Activated CD4-positive, alpha-beta T cell treated with anti-CD3 and anti-CD28 coated beads, Interleukin-2, amount 10 ng/mL, durations not matched to agents 7 days and 5 days (primary cell): ENCODE measurements around the gene ZNF93. TPM values are rescaled to one million over a fixed set of nuclear protein-coding genes. Genes with fewer than 3 reads are reported as not detected.
"Not testable (repeated sequence)": the region's sequence is repeated elsewhere in the genome, so short reads cannot be mapped to it uniquely, and the experiment has no call there.

ENCODE experiments used
- CTCF ChIA-PET: fragments of 350-600 bp; sonication (Branson Sonifier 250); formaldehyde crosslinking; loops from one replicate; lab custom pipeline; 2021; ENCODE audit warnings: antibody characterized with exemption; lab: Charles Lee
- POLR2A ChIA-PET: fragments of 350-600 bp; sonication (Branson Sonifier 250); formaldehyde crosslinking; loops from one replicate; lab custom pipeline; 2021; ENCODE audit warnings: antibody characterized with exemption; lab: Charles Lee
- DNase-seq: peaks from one replicate; pipeline ENCODE4 v3.0.0-alpha.2; 2020
- H3K27ac Mint-ChIP-seq: one replicate; pipeline ENCODE4 v1.8.0; 2021; ENCODE audit warnings: mild to moderate bottlenecking, moderate library complexity, mixed read lengths
- H3K27me3 Mint-ChIP-seq: one replicate; pipeline ENCODE4 v1.8.0; 2021; ENCODE audit warnings: mixed read lengths
- H3K36me3 Mint-ChIP-seq: one replicate; pipeline ENCODE4 v1.8.0; 2021; ENCODE audit warnings: low read depth, mixed read lengths
- H3K4me1 Mint-ChIP-seq: one replicate; pipeline ENCODE4 v1.8.0; 2021; ENCODE audit warnings: mixed read lengths
- H3K4me3 Mint-ChIP-seq: one replicate; pipeline ENCODE4 v1.8.0; 2021; ENCODE audit warnings: mild to moderate bottlenecking, moderate library complexity, mixed read lengths
- H3K9me3 Mint-ChIP-seq: one replicate; pipeline ENCODE4 v1.8.0; 2021; ENCODE audit warnings: mixed read lengths
- total RNA-seq, 2 experiments: library from RNA; stranded (reverse); gene quantifications; one replicate each; pipeline ENCODE4 v1.2.3, GENCODE V29; 2021

The ZNF93 gene
- total RNA-seq, 2 experiments from 2014 or later: 14.7 to 15.8 TPM

GRCh38 chr19:19946226-19946625 is 45.5 kb downstream of the ZNF93 start:
- H3K9me3 Mint-ChIP-seq: peaks cover 27% of the 10 kb centered on the region
- H3K27ac Mint-ChIP-seq: no peak overlapping the region
- no peak overlapping the region for H3K4me3 Mint-ChIP-seq
- DNase-seq: no peak
- no peaks in the 10 kb centered on the region for H3K4me1 Mint-ChIP-seq
- peaks cover 2% of the 10 kb centered on the region for H3K36me3 Mint-ChIP-seq
- POLR2A ChIA-PET: no interaction called here
- H3K27me3 Mint-ChIP-seq: no peaks in the 10 kb centered on the region
- CTCF ChIA-PET: no interaction called here

DNA sequence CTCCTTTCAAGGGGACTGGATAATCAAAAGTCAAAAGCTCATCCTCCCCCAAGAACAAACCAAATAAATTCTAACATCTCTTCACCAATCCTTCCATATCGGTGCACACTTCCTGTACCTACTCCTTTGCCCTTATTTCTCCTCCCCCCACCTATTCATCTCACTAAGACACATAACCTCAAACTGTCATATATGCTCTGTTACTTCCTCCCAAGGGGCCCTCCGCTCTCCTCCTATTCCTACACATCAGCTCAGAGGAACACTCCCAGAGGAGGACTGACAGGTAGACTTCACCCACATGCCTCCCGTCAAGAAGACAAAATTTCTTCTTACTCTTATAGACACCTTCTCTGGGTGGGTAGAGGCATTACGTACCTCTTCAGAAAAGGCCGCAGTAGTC is 48.1 kb downstream of the ZNF93 start:
- CTCF ChIA-PET: interaction anchor here (1.1 kb wide), 1 partner anchor 8 kb away, joined by 3 read pairs; no protein-coding TSS in a partner anchor

GRCh38 chr19:19955208-19955607 is 54.5 kb downstream of the ZNF93 start:
- H3K36me3 Mint-ChIP-seq: no peaks in the 10 kb centered on the region
- DNase-seq: no peak
- ChIA-PET CTCF (no interaction called here), POLR2A (no interaction called here)
- H3K4me1 Mint-ChIP-seq: peaks cover 5% of the 10 kb centered on the region
- no peaks in the 10 kb centered on the region for H3K27me3 Mint-ChIP-seq
- H3K27ac Mint-ChIP-seq: no peak overlapping the region
- H3K9me3 Mint-ChIP-seq: peaks cover 21% of the 10 kb centered on the region
- H3K4me3 Mint-ChIP-seq: no peak overlapping the region

More for the DNA sequence above, 48.1 kb downstream of the ZNF93 start:
- no peak for DNase-seq
- Mint-ChIP-seq H3K4me3 (no peak overlapping the region), H3K27ac (no peak overlapping the region), H3K9me3 (peaks cover 21% of the 10 kb centered on the region), H3K27me3 (no peaks in the 10 kb centered on the region), H3K4me1 (no peaks in the 10 kb centered on the region), H3K36me3 (peaks cover 2% of the 10 kb centered on the region)
- POLR2A ChIA-PET: no interaction called here

- H3K36me3 Mint-ChIP-seq: no peaks in the 10 kb centered on the region
- DNase-seq: no peak
- POLR2A ChIA-PET: no interaction called here
Observed at GRCh38 chr19:19956434-19957075, 55.8 kb downstream of the ZNF93 start.

GRCh38 chr19:19957766-19958165 is 57.0 kb downstream of the ZNF93 start:
- H3K27me3 Mint-ChIP-seq, H3K4me1 Mint-ChIP-seq, POLR2A ChIA-PET, CTCF ChIA-PET, H3K27ac Mint-ChIP-seq, H3K4me3 Mint-ChIP-seq, DNase-seq, H3K36me3 Mint-ChIP-seq: not testable (repeated sequence)
- H3K9me3 Mint-ChIP-seq: peaks cover 22% of the 10 kb centered on the region

More at GRCh38 chr19:19956434-19957075, 55.8 kb downstream of the ZNF93 start:
- Mint-ChIP-seq H3K4me3 (no peak overlapping the region), H3K9me3 (peaks cover 21% of the 10 kb centered on the region), H3K4me1 (peaks cover 5% of the 10 kb centered on the region), H3K27me3 (no peaks in the 10 kb centered on the region), H3K27ac (no peak overlapping the region)
- CTCF ChIA-PET: interaction anchor here (1.0 kb wide), 1 partner anchor 8 kb away, joined by 3 read pairs; no protein-coding TSS in a partner anchor

DNA sequence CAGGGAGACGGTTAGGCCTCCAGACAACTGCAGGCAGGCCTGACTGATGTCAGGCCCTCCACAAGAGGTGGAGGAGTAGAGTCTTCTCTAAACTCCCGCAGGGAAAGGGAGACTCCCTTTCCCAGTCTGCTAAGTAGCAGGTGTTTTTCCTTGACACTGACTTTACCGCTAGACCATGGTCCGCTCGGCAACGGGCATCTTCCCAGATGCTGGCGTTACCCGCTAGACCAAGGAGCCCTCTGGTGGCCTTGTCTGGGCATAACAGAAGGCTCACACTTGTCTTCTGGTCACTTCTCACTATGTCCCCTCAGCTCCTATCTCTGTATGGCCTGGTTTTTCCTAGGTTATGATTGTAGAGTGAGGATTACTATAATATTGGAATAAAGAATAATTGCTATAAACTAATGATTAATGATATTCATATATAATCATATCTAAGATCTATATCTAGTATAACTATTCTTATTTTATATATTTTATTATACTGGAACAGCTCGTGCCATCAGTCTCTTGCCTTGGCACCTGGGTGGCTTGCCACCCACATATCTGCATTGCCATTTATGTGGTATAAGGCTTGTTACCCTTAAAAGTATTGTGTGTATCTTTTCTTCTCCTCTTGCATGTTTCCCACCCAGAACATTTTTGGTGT is 58.5 kb downstream of the ZNF93 start:
- peaks cover 24% of the 10 kb centered on the region for H3K9me3 Mint-ChIP-seq
- H3K36me3 Mint-ChIP-seq, H3K27ac Mint-ChIP-seq, POLR2A ChIA-PET, H3K27me3 Mint-ChIP-seq, H3K4me1 Mint-ChIP-seq, H3K4me3 Mint-ChIP-seq: not testable (repeated sequence)
- CTCF ChIA-PET: interaction anchor here (0.9 kb wide), 1 partner anchor 427 kb away, joined by 3 read pairs; no protein-coding TSS in a partner anchor
- peak; percentile 67 for DNase-seq

- no peaks in the 10 kb centered on the region for H3K27me3 Mint-ChIP-seq
- no peak overlapping the region for H3K4me3 Mint-ChIP-seq
- H3K36me3 Mint-ChIP-seq: peaks cover 5% of the 10 kb centered on the region
- DNase-seq: no peak
- CTCF ChIA-PET: no interaction called here
- peaks cover 50% of the 10 kb centered on the region for H3K9me3 Mint-ChIP-seq
- no peaks in the 10 kb centered on the region for H3K4me1 Mint-ChIP-seq
- no peak overlapping the region for H3K27ac Mint-ChIP-seq
- POLR2A ChIA-PET: no interaction called here
Observed at GRCh38 chr19:19964416-19964815, 63.7 kb downstream of the ZNF93 start.

- H3K4me1 Mint-ChIP-seq, H3K27me3 Mint-ChIP-seq, H3K4me3 Mint-ChIP-seq, H3K27ac Mint-ChIP-seq, DNase-seq, POLR2A ChIA-PET, H3K36me3 Mint-ChIP-seq, CTCF ChIA-PET: not testable (repeated sequence)
- H3K9me3 Mint-ChIP-seq: peaks cover 55% of the 10 kb centered on the region
Observed at GRCh38 chr19:19966126-19966525, 65.4 kb downstream of the ZNF93 start.

DNA sequence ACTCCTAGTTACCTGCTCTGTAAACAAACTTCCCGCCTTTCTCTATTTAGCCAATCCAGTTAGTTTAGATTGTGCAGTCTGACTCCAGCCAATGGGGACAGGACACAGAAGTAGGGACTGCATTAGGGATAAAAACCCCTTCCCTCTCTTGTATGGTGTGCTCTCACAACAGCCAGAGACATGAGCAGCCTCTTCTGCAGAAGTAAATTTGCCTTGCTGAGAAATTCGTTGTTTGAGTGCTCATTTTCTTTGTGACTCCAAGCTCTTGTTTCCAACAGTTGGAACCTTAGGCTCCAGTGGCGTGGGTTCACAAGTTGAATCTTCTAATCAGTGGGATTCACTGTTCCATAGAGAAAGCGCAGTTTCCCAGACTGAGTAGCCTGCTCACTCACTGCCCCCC is 66.1 kb downstream of the ZNF93 start:
- no peak for DNase-seq
- peaks cover 5% of the 10 kb centered on the region for H3K36me3 Mint-ChIP-seq
- H3K9me3 Mint-ChIP-seq: peaks cover 59% of the 10 kb centered on the region
- H3K4me3 Mint-ChIP-seq: no peak overlapping the region
- H3K4me1 Mint-ChIP-seq: no peaks in the 10 kb centered on the region
- ChIA-PET POLR2A (no interaction called here), CTCF (no interaction called here)
- no peak overlapping the region for H3K27ac Mint-ChIP-seq
- no peaks in the 10 kb centered on the region for H3K27me3 Mint-ChIP-seq

Other genes starting within 250 kb of the ZNF93 start
- gene ATP13A1, start 237.3 kb upstream of the ZNF93 start, total RNA-seq: 100 to 1,000 TPM in 1 of 2 experiments, 10 to 100 TPM in 1; 90.1 to 105 TPM
- gene ZNF101, start 232.1 kb upstream of the ZNF93 start, total RNA-seq: 10 to 100 TPM; 96.3 to 97.2 TPM
- 1 to 10 TPM; 7.9 to 8.9 TPM for gene ZNF14, start 167.8 kb upstream of the ZNF93 start, total RNA-seq
- gene ZNF506, start 79.2 kb upstream of the ZNF93 start, total RNA-seq: 10 to 100 TPM; 23.0 to 26.7 TPM
- 10 to 100 TPM; 19.8 to 22.5 TPM for gene ZNF253, start 35.1 kb upstream of the ZNF93 start, total RNA-seq
- 1 to 10 TPM; 9.1 to 9.4 TPM for gene ZNF682, start 138.6 kb downstream of the ZNF93 start, total RNA-seq
- 10 to 100 TPM; 11.0 to 12.3 TPM for gene ZNF90, start 177.1 kb downstream of the ZNF93 start, total RNA-seq